OCI-LY3 (cell line): ENCODE results near the gene CMSS1.

Experiments used
- EZH2phosphoT487 ChIP-seq: fragments of 200-600 bp; shearing (Covaris generic); IDR thresholded peaks from 2 replicates; pipeline ENCODE4 v1.6.1; 2018; ENCODE audit warnings: antibody characterized with exemption, mixed run types, low read depth
- TF ChIP-seq, protein P1 (sequence below): fragments of 200-600, 300-600 bp; sonication (generic); IDR thresholded peaks from 2 replicates; pipeline ENCODE4 v1.5.1; 2014; ENCODE audit warnings: antibody characterized with exemption, low read length, low read depth

DNA sequence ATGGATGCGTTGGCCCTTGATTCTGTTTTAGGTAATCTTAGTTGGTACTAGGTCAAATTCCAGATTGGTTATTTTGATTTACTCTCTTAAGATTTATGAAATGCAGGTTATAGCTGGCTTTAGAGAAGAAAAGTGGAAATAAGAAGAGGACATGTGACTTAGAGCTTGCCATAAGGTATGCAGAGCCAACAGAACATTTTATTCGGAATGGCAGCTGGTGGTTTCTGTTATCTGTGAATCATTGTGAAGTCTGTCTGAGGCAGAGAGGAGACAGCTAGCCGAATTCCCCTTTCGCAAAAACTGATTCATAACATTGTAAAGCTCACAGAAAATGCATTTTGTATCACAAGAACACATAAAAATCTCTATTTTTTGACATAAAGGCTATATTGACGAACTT lies 214.6 kb downstream of the CMSS1 start:
- TF ChIP-seq, protein P1, sequence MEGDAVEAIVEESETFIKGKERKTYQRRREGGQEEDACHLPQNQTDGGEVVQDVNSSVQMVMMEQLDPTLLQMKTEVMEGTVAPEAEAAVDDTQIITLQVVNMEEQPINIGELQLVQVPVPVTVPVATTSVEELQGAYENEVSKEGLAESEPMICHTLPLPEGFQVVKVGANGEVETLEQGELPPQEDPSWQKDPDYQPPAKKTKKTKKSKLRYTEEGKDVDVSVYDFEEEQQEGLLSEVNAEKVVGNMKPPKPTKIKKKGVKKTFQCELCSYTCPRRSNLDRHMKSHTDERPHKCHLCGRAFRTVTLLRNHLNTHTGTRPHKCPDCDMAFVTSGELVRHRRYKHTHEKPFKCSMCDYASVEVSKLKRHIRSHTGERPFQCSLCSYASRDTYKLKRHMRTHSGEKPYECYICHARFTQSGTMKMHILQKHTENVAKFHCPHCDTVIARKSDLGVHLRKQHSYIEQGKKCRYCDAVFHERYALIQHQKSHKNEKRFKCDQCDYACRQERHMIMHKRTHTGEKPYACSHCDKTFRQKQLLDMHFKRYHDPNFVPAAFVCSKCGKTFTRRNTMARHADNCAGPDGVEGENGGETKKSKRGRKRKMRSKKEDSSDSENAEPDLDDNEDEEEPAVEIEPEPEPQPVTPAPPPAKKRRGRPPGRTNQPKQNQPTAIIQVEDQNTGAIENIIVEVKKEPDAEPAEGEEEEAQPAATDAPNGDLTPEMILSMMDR: no peak
- no peak for TF ChIP-seq EZH2phosphoT487
